ENCODE data around the gene TMEM42.

GRCh38 chr3:44877333-44877732 lies 15.6 kb downstream of the TMEM42 start:
- no peak for TF ChIP-seq ZNF329 (CRISPR knock-in tag; IDR thresholded peaks at IDR 0.05; ENCODE audit: low read depth)
- TF ChIP-seq CEBPB (IDR thresholded peaks at IDR 0.05; ENCODE audit: borderline replicate concordance, low read depth, low read length), result peak; percentile 21; the same call in 1 of the 2 replicates
- TF ChIP-seq MXD3 (CRISPR knock-in tag; IDR thresholded peaks at IDR 0.05), result no peak
- TF ChIP-seq ZNF644 (CRISPR knock-in tag; IDR thresholded peaks at IDR 0.05; ENCODE audit: low read depth), result no peak
- TF ChIP-seq SSRP1 (CRISPR knock-in tag; IDR thresholded peaks at IDR 0.05), result no peak
- no peak for TF ChIP-seq ZXDC (CRISPR knock-in tag; IDR thresholded peaks at IDR 0.05)
- TF ChIP-seq, protein P1, sequence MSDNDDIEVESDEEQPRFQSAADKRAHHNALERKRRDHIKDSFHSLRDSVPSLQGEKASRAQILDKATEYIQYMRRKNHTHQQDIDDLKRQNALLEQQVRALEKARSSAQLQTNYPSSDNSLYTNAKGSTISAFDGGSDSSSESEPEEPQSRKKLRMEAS (IDR thresholded peaks at IDR 0.05), result no peak
- TF ChIP-seq, protein P2, sequence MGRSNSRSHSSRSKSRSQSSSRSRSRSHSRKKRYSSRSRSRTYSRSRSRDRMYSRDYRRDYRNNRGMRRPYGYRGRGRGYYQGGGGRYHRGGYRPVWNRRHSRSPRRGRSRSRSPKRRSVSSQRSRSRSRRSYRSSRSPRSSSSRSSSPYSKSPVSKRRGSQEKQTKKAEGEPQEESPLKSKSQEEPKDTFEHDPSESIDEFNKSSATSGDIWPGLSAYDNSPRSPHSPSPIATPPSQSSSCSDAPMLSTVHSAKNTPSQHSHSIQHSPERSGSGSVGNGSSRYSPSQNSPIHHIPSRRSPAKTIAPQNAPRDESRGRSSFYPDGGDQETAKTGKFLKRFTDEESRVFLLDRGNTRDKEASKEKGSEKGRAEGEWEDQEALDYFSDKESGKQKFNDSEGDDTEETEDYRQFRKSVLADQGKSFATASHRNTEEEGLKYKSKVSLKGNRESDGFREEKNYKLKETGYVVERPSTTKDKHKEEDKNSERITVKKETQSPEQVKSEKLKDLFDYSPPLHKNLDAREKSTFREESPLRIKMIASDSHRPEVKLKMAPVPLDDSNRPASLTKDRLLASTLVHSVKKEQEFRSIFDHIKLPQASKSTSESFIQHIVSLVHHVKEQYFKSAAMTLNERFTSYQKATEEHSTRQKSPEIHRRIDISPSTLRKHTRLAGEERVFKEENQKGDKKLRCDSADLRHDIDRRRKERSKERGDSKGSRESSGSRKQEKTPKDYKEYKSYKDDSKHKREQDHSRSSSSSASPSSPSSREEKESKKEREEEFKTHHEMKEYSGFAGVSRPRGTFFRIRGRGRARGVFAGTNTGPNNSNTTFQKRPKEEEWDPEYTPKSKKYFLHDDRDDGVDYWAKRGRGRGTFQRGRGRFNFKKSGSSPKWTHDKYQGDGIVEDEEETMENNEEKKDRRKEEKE (IDR thresholded peaks at IDR 0.05), result no peak
- TF ChIP-seq, protein P3, sequence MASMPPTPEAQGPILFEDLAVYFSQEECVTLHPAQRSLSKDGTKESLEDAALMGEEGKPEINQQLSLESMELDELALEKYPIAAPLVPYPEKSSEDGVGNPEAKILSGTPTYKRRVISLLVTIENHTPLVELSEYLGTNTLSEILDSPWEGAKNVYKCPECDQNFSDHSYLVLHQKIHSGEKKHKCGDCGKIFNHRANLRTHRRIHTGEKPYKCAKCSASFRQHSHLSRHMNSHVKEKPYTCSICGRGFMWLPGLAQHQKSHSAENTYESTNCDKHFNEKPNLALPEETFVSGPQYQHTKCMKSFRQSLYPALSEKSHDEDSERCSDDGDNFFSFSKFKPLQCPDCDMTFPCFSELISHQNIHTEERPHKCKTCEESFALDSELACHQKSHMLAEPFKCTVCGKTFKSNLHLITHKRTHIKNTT (CRISPR knock-in tag; IDR thresholded peaks at IDR 0.05), result no peak
- TF ChIP-seq, protein P4, sequence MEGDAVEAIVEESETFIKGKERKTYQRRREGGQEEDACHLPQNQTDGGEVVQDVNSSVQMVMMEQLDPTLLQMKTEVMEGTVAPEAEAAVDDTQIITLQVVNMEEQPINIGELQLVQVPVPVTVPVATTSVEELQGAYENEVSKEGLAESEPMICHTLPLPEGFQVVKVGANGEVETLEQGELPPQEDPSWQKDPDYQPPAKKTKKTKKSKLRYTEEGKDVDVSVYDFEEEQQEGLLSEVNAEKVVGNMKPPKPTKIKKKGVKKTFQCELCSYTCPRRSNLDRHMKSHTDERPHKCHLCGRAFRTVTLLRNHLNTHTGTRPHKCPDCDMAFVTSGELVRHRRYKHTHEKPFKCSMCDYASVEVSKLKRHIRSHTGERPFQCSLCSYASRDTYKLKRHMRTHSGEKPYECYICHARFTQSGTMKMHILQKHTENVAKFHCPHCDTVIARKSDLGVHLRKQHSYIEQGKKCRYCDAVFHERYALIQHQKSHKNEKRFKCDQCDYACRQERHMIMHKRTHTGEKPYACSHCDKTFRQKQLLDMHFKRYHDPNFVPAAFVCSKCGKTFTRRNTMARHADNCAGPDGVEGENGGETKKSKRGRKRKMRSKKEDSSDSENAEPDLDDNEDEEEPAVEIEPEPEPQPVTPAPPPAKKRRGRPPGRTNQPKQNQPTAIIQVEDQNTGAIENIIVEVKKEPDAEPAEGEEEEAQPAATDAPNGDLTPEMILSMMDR (CRISPR knock-in tag; IDR thresholded peaks at IDR 0.05), result no peak
